Dendritic cell treated with granulocyte-macrophage colony-stimulating factor and Interleukin-4, amounts not matched to agents 40 ng/mL and 50 ng/mL, for 4 days (primary cell): ENCODE results near the gene LGI1.

Experiments used
- H3K27ac Mint-ChIP-seq: one replicate; pipeline ENCODE4 v1.8.0; 2022; ENCODE audit warnings: mild to moderate bottlenecking, mixed read lengths
- H3K27me3 Mint-ChIP-seq: one replicate; pipeline ENCODE4 v1.8.0; 2022; ENCODE audit warnings: mild to moderate bottlenecking, mixed read lengths
- H3K36me3 Mint-ChIP-seq: one replicate; pipeline ENCODE4 v1.8.0; 2022; ENCODE audit warnings: low read depth, mixed read lengths
- H3K4me1 Mint-ChIP-seq: one replicate; pipeline ENCODE4 v1.8.0; 2022; ENCODE audit warnings: low read depth, mixed read lengths
- H3K4me3 Mint-ChIP-seq: one replicate; pipeline ENCODE4 v1.8.0; 2022; ENCODE audit warnings: mild to moderate bottlenecking, moderate library complexity, mixed read lengths
- H3K9me3 Mint-ChIP-seq: one replicate; pipeline ENCODE4 v1.8.0; 2022; ENCODE audit warnings: mixed read lengths
- intact Hi-C: fragments of 100-400 bp; cut with micrococcal nuclease; formaldehyde crosslinking; loops from one replicate; pipeline ENCODE4 v1.15.0; 2022

LGI1 gene

GRCh38 chr10:93760490-93760889, 2.8 kb downstream of the LGI1 start:
- intact Hi-C loops: no loop called here
- H3K4me3 Mint-ChIP-seq: no peak overlapping the region
- peaks cover 64% of the 10 kb centered on the region for H3K27me3 Mint-ChIP-seq
- H3K4me1 Mint-ChIP-seq: peaks cover 7% of the 10 kb centered on the region
- no peaks in the 10 kb centered on the region for H3K9me3 Mint-ChIP-seq
- H3K27ac Mint-ChIP-seq: no peak overlapping the region
- no peaks in the 10 kb centered on the region for H3K36me3 Mint-ChIP-seq

GRCh38 chr10:93762979-93763391, 5.2 kb downstream of the LGI1 start:
- Mint-ChIP-seq H3K4me3 (no peak overlapping the region), H3K36me3 (no peaks in the 10 kb centered on the region), H3K27ac (no peak overlapping the region), H3K27me3 (peaks cover 47% of the 10 kb centered on the region), H3K4me1 (peaks cover 12% of the 10 kb centered on the region), H3K9me3 (no peaks in the 10 kb centered on the region)
- intact Hi-C loops: no loop called here

GRCh38 chr10:93766918-93767317, 9.2 kb downstream of the LGI1 start:
- Mint-ChIP-seq H3K9me3 (no peaks in the 10 kb centered on the region), H3K36me3 (no peaks in the 10 kb centered on the region), H3K4me3 (no peak overlapping the region), H3K4me1 (peaks cover 18% of the 10 kb centered on the region), H3K27me3 (peaks cover 22% of the 10 kb centered on the region), H3K27ac (no peak overlapping the region)
- intact Hi-C loops: no loop called here

GRCh38 chr10:93767724-93768399, 10.1 kb downstream of the LGI1 start:
- no peak overlapping the region for H3K27ac Mint-ChIP-seq
- peaks cover 18% of the 10 kb centered on the region for H3K27me3 Mint-ChIP-seq
- intact Hi-C loops: no loop called here
- H3K36me3 Mint-ChIP-seq: no peaks in the 10 kb centered on the region
- H3K4me3 Mint-ChIP-seq: no peak overlapping the region
- no peaks in the 10 kb centered on the region for H3K9me3 Mint-ChIP-seq
- peaks cover 16% of the 10 kb centered on the region for H3K4me1 Mint-ChIP-seq

- H3K36me3 Mint-ChIP-seq: no peaks in the 10 kb centered on the region
- peaks cover 9% of the 10 kb centered on the region for H3K27me3 Mint-ChIP-seq
- intact Hi-C loops: no loop called here
- H3K4me1 Mint-ChIP-seq: peaks cover 12% of the 10 kb centered on the region
- no peak overlapping the region for H3K27ac Mint-ChIP-seq
- no peaks in the 10 kb centered on the region for H3K9me3 Mint-ChIP-seq
- no peak overlapping the region for H3K4me3 Mint-ChIP-seq
These were observed 11.2 kb downstream of the LGI1 start for GRCh38 chr10:93768892-93769291.

GRCh38 chr10:93771354-93771753, 13.6 kb downstream of the LGI1 start:
- no peak overlapping the region for H3K27ac Mint-ChIP-seq
- no peak overlapping the region for H3K4me3 Mint-ChIP-seq
- peaks cover 12% of the 10 kb centered on the region for H3K4me1 Mint-ChIP-seq
- H3K9me3 Mint-ChIP-seq: no peaks in the 10 kb centered on the region
- H3K36me3 Mint-ChIP-seq: no peaks in the 10 kb centered on the region
- H3K27me3 Mint-ChIP-seq: peaks cover 12% of the 10 kb centered on the region
- intact Hi-C loops: no loop called here

GRCh38 chr10:93773120-93773519, 15.4 kb downstream of the LGI1 start:
- Mint-ChIP-seq H3K27me3 (peaks cover 12% of the 10 kb centered on the region), H3K36me3 (no peaks in the 10 kb centered on the region), H3K4me1 (peaks cover 6% of the 10 kb centered on the region), H3K9me3 (no peaks in the 10 kb centered on the region), H3K4me3 (no peak overlapping the region), H3K27ac (no peak overlapping the region)
- intact Hi-C loops: no loop called here

GRCh38 chr10:93773705-93774104, 16.0 kb downstream of the LGI1 start:
- Mint-ChIP-seq H3K9me3 (no peaks in the 10 kb centered on the region), H3K36me3 (no peaks in the 10 kb centered on the region), H3K27ac (no peak overlapping the region), H3K4me3 (no peak overlapping the region), H3K27me3 (peaks cover 11% of the 10 kb centered on the region), H3K4me1 (peaks cover 6% of the 10 kb centered on the region)
- intact Hi-C loops: no loop called here

- Mint-ChIP-seq H3K4me3 (no peak overlapping the region), H3K36me3 (no peaks in the 10 kb centered on the region), H3K4me1 (peaks cover 3% of the 10 kb centered on the region), H3K9me3 (no peaks in the 10 kb centered on the region), H3K27ac (no peak overlapping the region), H3K27me3 (peaks cover 11% of the 10 kb centered on the region)
- intact Hi-C loops: no loop called here
These were observed 17.6 kb downstream of the LGI1 start for GRCh38 chr10:93775356-93775755.

GRCh38 chr10:93777092-93777491, 19.4 kb downstream of the LGI1 start:
- no peaks in the 10 kb centered on the region for H3K9me3 Mint-ChIP-seq

GRCh38 chr10:93784059-93784458, 26.3 kb downstream of the LGI1 start:
- Mint-ChIP-seq H3K4me1 (no peaks in the 10 kb centered on the region), H3K27ac (no peak overlapping the region), H3K9me3 (no peaks in the 10 kb centered on the region), H3K36me3 (no peaks in the 10 kb centered on the region), H3K4me3 (no peak overlapping the region), H3K27me3 (peaks cover 1% of the 10 kb centered on the region)
- intact Hi-C loops: no loop called here

More at GRCh38 chr10:93777092-93777491, 19.4 kb downstream of the LGI1 start:
- intact Hi-C loops: no loop called here
- Mint-ChIP-seq H3K27ac (no peak overlapping the region), H3K27me3 (peaks cover 11% of the 10 kb centered on the region), H3K4me3 (no peak overlapping the region), H3K4me1 (no peaks in the 10 kb centered on the region), H3K36me3 (no peaks in the 10 kb centered on the region)

GRCh38 chr10:93788413-93789208, 30.9 kb downstream of the LGI1 start:
- no peak overlapping the region for H3K4me3 Mint-ChIP-seq
- H3K27ac Mint-ChIP-seq: no peak overlapping the region
- no peaks in the 10 kb centered on the region for H3K36me3 Mint-ChIP-seq
- peaks cover 7% of the 10 kb centered on the region for H3K27me3 Mint-ChIP-seq
- no peaks in the 10 kb centered on the region for H3K9me3 Mint-ChIP-seq
- no peaks in the 10 kb centered on the region for H3K4me1 Mint-ChIP-seq
- intact Hi-C loops: no loop called here

GRCh38 chr10:93790439-93790838, 32.7 kb downstream of the LGI1 start:
- H3K4me1 Mint-ChIP-seq: no peaks in the 10 kb centered on the region

GRCh38 chr10:93796167-93796566, 38.4 kb downstream of the LGI1 start:
- no peaks in the 10 kb centered on the region for H3K9me3 Mint-ChIP-seq
- intact Hi-C loops: no loop called here
- H3K36me3 Mint-ChIP-seq: no peaks in the 10 kb centered on the region
- no peak overlapping the region for H3K4me3 Mint-ChIP-seq
- H3K27ac Mint-ChIP-seq: no peak overlapping the region
- peaks cover 3% of the 10 kb centered on the region for H3K27me3 Mint-ChIP-seq
- H3K4me1 Mint-ChIP-seq: no peaks in the 10 kb centered on the region

More at GRCh38 chr10:93790439-93790838, 32.7 kb downstream of the LGI1 start:
- intact Hi-C loops: no loop called here
- no peak overlapping the region for H3K4me3 Mint-ChIP-seq
- peaks cover 7% of the 10 kb centered on the region for H3K27me3 Mint-ChIP-seq
- no peak overlapping the region for H3K27ac Mint-ChIP-seq
- no peaks in the 10 kb centered on the region for H3K36me3 Mint-ChIP-seq
- H3K9me3 Mint-ChIP-seq: no peaks in the 10 kb centered on the region
